NCI-H1417 (cell line): Measurements from ENCODE around the gene UBE2QL1.

ENCODE experiments used
- DNase-seq, 3 experiments: peaks; one replicate each; lab custom pipeline; 2025; lab: John Stamatoyannopoulos, UW

The UBE2QL1 gene

GRCh38 chr5:6476313-6476661 is 27.6 kb downstream of the UBE2QL1 start:
- DNase-seq = no peak

DNA sequence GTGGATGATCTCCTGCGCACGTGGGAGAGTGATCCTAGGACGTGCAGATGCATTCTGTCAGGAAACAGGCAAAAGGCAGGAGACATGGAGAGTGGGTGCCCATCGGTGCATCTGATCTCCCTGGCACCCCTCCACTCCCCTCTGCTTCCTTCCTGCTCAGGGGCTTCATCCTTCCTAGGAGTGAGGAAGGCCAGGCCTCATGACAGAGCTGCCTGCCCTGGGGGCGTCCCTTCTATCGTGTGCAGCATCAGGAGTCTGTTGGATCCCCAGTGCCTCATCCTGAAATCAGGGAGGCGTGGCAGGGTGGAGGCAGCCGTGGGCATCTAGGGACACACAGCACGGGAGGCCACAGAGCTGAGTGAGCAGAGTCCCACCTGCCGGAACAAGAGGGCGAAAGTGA is 30.1 kb downstream of the UBE2QL1 start:
- DNase-seq = no peak

GRCh38 chr5:6480133-6481051 is 31.7 kb downstream of the UBE2QL1 start:
- DNase-seq = peak in 1 of 3 experiments; percentile 43

DNA sequence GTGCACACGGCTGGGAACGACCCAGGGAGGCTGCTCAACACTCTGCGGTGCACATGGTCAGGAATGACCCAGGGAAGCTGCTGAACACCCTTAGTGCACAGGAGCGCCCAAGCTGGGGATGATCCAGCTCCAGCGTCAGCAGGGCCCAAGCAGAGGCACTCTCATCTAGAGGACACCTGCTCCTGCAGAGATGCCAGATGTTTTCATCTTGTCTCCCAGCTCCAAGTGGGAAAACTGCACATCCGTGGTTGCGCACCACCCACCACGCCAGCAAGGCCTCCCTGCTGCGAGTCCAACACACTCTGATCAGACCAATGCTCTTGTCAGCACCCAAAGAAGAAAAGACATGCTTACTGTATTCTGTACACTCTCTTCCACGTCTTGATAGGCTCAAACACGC is 34.1 kb downstream of the UBE2QL1 start:
- DNase-seq = peak in 1 of 3 experiments; percentile 26

DNA sequence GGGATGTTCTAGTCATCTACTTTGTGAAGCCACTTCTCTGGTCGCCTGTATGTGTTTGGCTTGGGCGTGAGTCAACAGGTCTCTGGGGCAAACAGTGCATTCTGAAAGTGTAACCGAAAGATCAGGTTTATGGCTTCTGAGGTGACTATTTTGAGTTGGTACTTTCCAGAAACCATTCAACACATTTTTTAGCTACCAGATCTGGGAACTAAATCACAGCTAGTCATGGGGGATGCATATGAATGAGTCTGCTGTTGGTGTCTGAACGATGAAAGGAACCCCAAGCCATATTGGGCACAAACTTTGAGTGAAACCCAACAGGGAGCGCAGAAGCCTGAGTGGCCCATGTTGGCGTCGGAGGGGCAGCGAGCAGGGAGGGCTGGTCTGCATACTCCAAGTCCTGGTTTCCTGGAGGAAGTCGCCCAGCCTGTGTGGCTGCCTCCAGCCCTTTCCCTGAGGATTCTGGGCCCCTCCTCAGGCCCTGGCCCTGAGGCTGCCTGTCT is 35.3 kb downstream of the UBE2QL1 start:
- no peak for DNase-seq

GRCh38 chr5:6484446-6484845 is 35.8 kb downstream of the UBE2QL1 start:
- DNase-seq = no peak

DNA sequence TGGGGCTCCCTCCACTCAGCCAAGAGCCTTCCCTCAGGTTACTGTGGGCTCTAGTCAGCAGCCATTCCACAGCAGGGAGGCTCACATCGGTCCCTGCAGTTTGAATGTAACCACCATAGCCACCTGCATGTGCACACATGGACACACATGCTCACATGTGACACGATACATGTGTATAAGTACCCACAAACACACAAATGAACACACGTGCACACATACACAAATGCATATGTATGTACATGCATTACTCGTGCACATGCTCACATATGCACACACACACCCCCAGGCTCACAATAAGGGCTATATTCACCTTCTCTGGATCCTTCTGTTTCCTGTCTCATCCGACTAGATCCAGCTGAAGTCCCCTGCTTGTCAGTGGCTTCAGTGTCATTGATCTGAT is 36.2 kb downstream of the UBE2QL1 start:
- DNase-seq = no peak

DNA sequence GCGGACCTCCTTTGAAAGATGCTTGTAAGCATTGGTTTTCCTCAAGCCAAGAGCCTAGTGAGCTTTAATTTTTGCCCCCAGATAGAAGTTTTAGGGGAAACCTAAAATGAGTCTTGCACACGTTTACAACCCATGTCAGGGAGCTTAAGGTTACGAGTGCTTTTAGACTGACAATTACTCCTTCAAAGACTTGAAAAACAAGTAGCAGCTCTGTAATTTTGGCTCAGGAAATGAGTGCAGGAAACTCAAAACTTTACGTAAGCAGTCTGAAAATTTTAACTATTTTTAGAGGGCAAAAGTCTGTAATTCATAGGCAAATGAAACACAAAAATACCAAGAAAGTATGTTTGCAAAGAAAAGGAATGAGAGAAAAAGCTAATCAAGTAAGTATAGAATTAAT is 36.8 kb downstream of the UBE2QL1 start:
- no peak for DNase-seq

DNA sequence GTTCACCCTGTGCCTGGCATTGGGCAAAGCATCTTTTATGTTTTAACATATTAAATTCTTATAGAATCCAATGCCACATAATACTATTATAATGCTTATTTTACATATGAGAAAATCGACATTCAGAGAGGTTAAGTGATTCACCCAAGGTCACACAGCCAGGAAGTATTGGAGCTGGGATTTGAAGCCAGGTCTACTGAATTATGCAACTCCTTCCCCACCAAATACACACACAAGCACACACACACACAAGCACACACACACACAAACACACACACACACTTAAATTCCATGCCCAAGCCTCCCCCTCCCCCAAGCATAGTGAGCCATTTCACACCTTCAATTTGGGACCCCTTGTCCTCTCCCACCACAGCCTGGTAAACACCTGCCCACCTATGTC is 37.4 kb downstream of the UBE2QL1 start:
- DNase-seq = no peak

- peak in 1 of 3 experiments; percentile 29 for DNase-seq
Observed at GRCh38 chr5:6487081-6487480, 38.4 kb downstream of the UBE2QL1 start.

GRCh38 chr5:6488021-6488420 is 39.4 kb downstream of the UBE2QL1 start:
- peak in 1 of 3 experiments; percentile 8 for DNase-seq

DNA sequence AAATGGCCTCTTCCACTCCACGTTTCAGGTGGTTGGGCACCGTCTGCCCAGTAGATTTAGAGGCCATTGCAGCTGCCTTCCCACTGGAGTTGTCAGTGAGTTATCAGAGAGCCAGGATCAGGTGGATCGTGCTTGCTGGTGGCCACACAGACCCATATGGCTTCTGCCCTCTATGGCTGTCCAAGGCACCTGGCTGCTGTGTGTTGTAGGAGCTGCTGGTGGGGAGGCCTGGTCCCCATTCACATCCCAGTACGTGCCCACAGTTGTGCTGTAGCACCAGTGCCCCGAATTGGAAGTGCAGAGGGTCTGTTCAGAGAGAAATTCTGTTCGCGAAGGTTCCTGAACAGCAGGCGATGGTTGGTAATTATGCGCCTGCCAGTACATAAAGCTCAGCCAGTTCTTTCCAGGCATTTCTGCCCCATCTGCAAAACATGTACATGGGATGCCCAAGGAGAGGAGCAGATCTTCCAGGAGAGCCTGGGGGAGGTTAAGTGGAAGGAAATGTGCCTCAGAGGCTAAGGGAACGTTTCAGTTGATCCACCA is 41.1 kb downstream of the UBE2QL1 start:
- DNase-seq = no peak

GRCh38 chr5:6490246-6490645 is 41.6 kb downstream of the UBE2QL1 start:
- DNase-seq = no peak

GRCh38 chr5:6490693-6491092 is 42.0 kb downstream of the UBE2QL1 start:
- no peak for DNase-seq

GRCh38 chr5:6491196-6491918 is 42.7 kb downstream of the UBE2QL1 start:
- DNase-seq = no peak

- no peak for DNase-seq
Observed at GRCh38 chr5:6491919-6492290, 43.2 kb downstream of the UBE2QL1 start.

DNA sequence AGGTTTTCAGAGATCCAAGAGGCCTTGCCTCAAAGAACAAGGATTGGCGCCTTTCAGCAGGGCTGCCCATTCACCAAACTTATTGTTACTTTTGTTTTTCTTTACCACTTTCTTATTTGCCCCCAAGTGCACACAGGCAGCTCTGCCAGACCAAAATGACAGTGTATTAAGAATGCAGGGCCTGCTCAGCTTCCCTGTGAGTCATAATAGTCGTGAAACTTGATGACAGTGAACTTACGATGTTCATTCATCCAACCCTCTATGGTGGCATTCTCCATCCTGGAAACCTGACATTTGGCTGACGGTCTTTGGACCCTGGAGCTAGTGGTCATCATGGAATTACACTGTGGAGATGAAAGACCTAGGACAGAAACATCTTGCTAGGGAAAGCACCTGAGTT is 44.3 kb downstream of the UBE2QL1 start:
- DNase-seq = no peak

- DNase-seq = no peak
Observed at GRCh38 chr5:6493681-6494454, 45.2 kb downstream of the UBE2QL1 start.

GRCh38 chr5:6494939-6495338 is 46.3 kb downstream of the UBE2QL1 start:
- peak in 1 of 3 experiments; percentile 48 for DNase-seq

GRCh38 chr5:6495433-6496206 is 47.0 kb downstream of the UBE2QL1 start:
- DNase-seq = peak in 1 of 3 experiments; percentile 26

DNA sequence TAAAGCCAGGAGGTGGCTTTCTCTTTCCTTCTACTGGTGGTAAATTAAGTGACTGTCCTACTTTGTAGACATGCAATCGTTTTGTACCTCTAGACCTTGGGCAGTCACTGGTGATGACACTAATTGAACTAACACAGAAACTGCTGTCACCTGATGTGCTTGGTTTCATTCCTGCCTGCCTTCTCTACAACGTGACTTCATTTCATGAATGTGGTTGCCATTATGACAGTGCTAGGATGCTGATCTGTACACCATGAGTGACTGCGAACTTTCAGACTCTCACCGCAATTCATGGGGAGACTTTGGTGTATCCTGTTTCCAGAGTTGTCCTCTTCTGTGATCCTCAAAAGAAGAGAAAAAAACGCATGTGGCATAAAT is 47.5 kb downstream of the UBE2QL1 start:
- DNase-seq = no peak
